Heart left ventricle (tissue), 11 donors: ENCODE data around the gene KMT5B. TPM values are rescaled to one million over a fixed set of nuclear protein-coding genes. Genes with fewer than 3 reads are reported as not detected.

Experiments
- polyA plus RNA-seq, 2 donors: library from polyadenylated mRNA; stranded (reverse); fragments of 200-250 nt; gene quantifications; one replicate each; pipeline ENCODE4 v1.2.3, GENCODE V29; 2013
- total RNA-seq, 9 donors: library from RNA; depleted of rRNA in 2 of 9; stranded (reverse); fragments of >200 nt in 2 of 9; fragmentation: NEBNext Ultra II Directional in 3 of 9; extraction: Animal tissue kit (Norgen Biotek cat#: 25700) in 3 of 9; gene quantifications; one replicate each; pipeline versions ENCODE4 v1.1.0 to v1.2.4, GENCODE V29; 2016 to 2023
- donor health status: ischemic (EF 13 %, LVEDD 7.1; RV severe dilation, severe dysfunction).
- donor health status: healthy with polysubstance abuse.
- donor health status: DM: no; HTN: yes; CAD: no.
- donor health status: DM: no; HTN: no; CAD: no.
- donor health status: ischemic (EF 25% LVEDD 5.7; RV mildly dilated, moderate dysfunction).
- donor health status: healthy.
- donor health status: DM: yes; HTN: yes; CAD: no.
- donor health status: PGD.
- donor health status: nonischemic (EF 23%, LVEDD 6.1; RV moderate dilation, normal function).

KMT5B gene
- total and polyA plus RNA-seq, 11 donors, result 15.5 to 37.0 (median 26.5) TPM

Other genes with a start within 250 kb of the KMT5B start
- 10 to 100 TPM in 3 of 9 donors, 1 to 10 TPM in 6; 5.2 to 34.2 (median 7.9) TPM for gene UNC93B1, start 209.2 kb downstream of the KMT5B start, total RNA-seq
- gene UNC93B1, start 209.2 kb downstream of the KMT5B start, polyA plus RNA-seq, result 1 to 10 TPM; 5.0 to 6.5 TPM
- 10 to 100 TPM in 2 of 9 donors, 1 to 10 TPM in 7; 2.3 to 25.4 (median 6.1) TPM for gene ALDH3B1, start 203.0 kb downstream of the KMT5B start, total RNA-seq
- 1 to 10 TPM; 2.7 to 3.3 TPM for gene ALDH3B1, start 203.0 kb downstream of the KMT5B start, polyA plus RNA-seq
- 100 to 1,000 TPM; 262 to 948 (median 365) TPM for gene NDUFS8, start 182.6 kb downstream of the KMT5B start, total RNA-seq
- 100 to 1,000 TPM; 310 to 870 TPM for gene NDUFS8, start 182.6 kb downstream of the KMT5B start, polyA plus RNA-seq
- 10 to 100 TPM; 10.2 to 88.7 (median 20.3) TPM for gene TCIRG1, start 174.3 kb downstream of the KMT5B start, total RNA-seq
- 10 to 100 TPM; 25.5 to 36.9 TPM for gene TCIRG1, start 174.3 kb downstream of the KMT5B start, polyA plus RNA-seq
- gene CHKA, start 91.9 kb downstream of the KMT5B start, total RNA-seq, result 10 to 100 TPM in 3 of 9 donors, 1 to 10 TPM in 6; 6.1 to 15.0 (median 8.2) TPM
- 10 to 100 TPM; 15.9 to 22.9 TPM for gene CHKA, start 91.9 kb downstream of the KMT5B start, polyA plus RNA-seq
- 10 to 100 TPM; 17.6 to 47.1 (median 31.6) TPM for gene C11orf24, start 58.7 kb upstream of the KMT5B start, total RNA-seq
- 10 to 100 TPM; 33.6 to 60.5 TPM for gene C11orf24, start 58.7 kb upstream of the KMT5B start, polyA plus RNA-seq
- 10 to 100 TPM; 34.5 to 62.5 (median 39.8) TPM for gene LRP5, start 99.3 kb upstream of the KMT5B start, total RNA-seq
- gene LRP5, start 99.3 kb upstream of the KMT5B start, polyA plus RNA-seq, result 10 to 100 TPM; 30.2 to 44.0 TPM
- gene PPP6R3, start 247.5 kb upstream of the KMT5B start, total RNA-seq, result 10 to 100 TPM; 72.9 to 93.8 (median 81.7) TPM
- 10 to 100 TPM; 23.2 to 37.9 TPM for gene PPP6R3, start 247.5 kb upstream of the KMT5B start, polyA plus RNA-seq